Measurements from ENCODE around the gene ZBTB20.

DNA sequence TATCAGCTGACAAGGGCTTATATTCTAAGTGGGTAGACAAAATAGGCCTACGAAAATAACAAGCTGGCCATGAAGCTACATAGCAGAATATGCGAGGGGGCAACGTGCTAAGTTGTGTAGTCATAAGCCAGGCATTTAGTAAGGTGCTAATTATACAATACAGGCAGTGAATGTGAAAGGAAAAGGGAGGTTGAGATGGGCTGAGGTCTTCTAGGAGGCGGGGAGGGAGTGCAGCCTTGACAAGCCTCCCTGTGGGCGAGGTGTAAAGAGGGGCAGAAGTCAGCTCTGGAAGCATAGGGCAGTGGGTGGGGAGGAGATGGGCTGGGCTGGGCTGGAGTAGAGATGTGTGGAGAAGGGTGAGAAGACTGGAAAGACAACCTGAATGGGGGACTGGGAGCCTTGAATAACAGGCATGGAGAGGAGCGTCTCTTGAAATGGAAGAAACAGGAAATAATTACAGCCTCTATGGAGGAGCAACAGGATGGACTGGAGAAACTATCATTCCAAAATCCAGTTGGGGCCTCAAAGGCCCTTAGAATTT lies 852.1 kb downstream of the ZBTB20 start:
- TF ChIP-seq EZH2 (IDR thresholded peaks at IDR 0.05; ENCODE audit: insufficient read depth, low read length), result no peak
- TF ChIP-seq, protein P1, sequence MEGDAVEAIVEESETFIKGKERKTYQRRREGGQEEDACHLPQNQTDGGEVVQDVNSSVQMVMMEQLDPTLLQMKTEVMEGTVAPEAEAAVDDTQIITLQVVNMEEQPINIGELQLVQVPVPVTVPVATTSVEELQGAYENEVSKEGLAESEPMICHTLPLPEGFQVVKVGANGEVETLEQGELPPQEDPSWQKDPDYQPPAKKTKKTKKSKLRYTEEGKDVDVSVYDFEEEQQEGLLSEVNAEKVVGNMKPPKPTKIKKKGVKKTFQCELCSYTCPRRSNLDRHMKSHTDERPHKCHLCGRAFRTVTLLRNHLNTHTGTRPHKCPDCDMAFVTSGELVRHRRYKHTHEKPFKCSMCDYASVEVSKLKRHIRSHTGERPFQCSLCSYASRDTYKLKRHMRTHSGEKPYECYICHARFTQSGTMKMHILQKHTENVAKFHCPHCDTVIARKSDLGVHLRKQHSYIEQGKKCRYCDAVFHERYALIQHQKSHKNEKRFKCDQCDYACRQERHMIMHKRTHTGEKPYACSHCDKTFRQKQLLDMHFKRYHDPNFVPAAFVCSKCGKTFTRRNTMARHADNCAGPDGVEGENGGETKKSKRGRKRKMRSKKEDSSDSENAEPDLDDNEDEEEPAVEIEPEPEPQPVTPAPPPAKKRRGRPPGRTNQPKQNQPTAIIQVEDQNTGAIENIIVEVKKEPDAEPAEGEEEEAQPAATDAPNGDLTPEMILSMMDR (IDR thresholded peaks at IDR 0.05; ENCODE audit: insufficient read depth, low read depth, low read length), result no peak
